Panc1 (cell line): ENCODE results near the gene MED13L. TPM values are rescaled to one million over a fixed set of nuclear protein-coding genes. Genes with fewer than 3 reads are reported as not detected.
A peak's percentile ranks its signal among the peaks of the same experiment; 100 is the strongest.

ENCODE experiments used
- ATAC-seq: fragments of 200-7000 bp; cut with Tn5 transposase; 2 replicates; pipeline ENCODE4 v1.9.1; 2020; ENCODE audit warnings: mild to moderate bottlenecking, moderate library complexity
- BruUV-seq: library from RNA; stranded (reverse); fragments of 400-500 nt; replicated peaks from 2 replicates; lab custom pipeline; 2021; lab: Mats Ljungman, UMichigan
- CTCF ChIA-PET: fragments of 300-600 bp; sonication (Branson Sonifier 250); formaldehyde crosslinking; loops from one replicate; lab custom pipeline; 2022; ENCODE audit warnings: antibody characterized with exemption; lab: Charles Lee
- POLR2A ChIA-PET: fragments of 300-600 bp; sonication (Branson Sonifier 250); formaldehyde crosslinking; loops from one replicate; lab custom pipeline; 2022; ENCODE audit warnings: antibody characterized with exemption; lab: Charles Lee
- DNase-seq: peaks from one replicate; pipeline ENCODE4 v3.0.0-alpha.2; 2010; ENCODE audit warnings: low read depth, low spot score
- H3K27ac ChIP-seq: 2 replicates; pipeline ENCODE4 v1.5.1; 2011; ENCODE audit warnings: mild to moderate bottlenecking, low read length, inconsistent platforms
- H3K27me3 ChIP-seq: fragments of 200-500 bp; sonication (Bioruptor generic); 2 replicates; pipeline ENCODE4 v1.6.0; 2014; ENCODE audit warnings: low read length, inconsistent platforms; ENCODE audit not compliant: control insufficient read depth, insufficient read depth
- H3K36me3 ChIP-seq: fragments of 200-500 bp; sonication (Bioruptor generic); 2 replicates; pipeline ENCODE4 v1.5.1; 2014; ENCODE audit warnings: inconsistent platforms, mild to moderate bottlenecking, low read length, moderate library complexity; ENCODE audit not compliant: control insufficient read depth, insufficient read depth
- H3K4me1 ChIP-seq: 2 replicates; pipeline ENCODE4 v1.5.1; 2011; ENCODE audit warnings: inconsistent platforms, mild to moderate bottlenecking, low read length, moderate library complexity; ENCODE audit not compliant: control insufficient read depth, insufficient read depth
- H3K4me3 ChIP-seq, 2 experiments: 2 replicates each; pipeline ENCODE4 v1.5.1; 2011 to 2012; ENCODE audit warnings: low read depth in 2 of 2, low read length in 2 of 2, mild to moderate bottlenecking in 2 of 2, inconsistent platforms in 1 of 2, moderate library complexity in 1 of 2
- H3K9me3 ChIP-seq: fragments of 200-500 bp; sonication (Bioruptor generic); 2 replicates; pipeline ENCODE4 v1.5.1; 2014; ENCODE audit warnings: low read depth, mild to moderate bottlenecking, inconsistent platforms, low read length, moderate library complexity; ENCODE audit not compliant: control insufficient read depth, insufficient read depth
- CTCF ChIP-seq: fragments of 450-650 bp; IDR thresholded peaks from 2 replicates; pipeline ENCODE4 v1.5.1; 2017; ENCODE audit warnings: mild to moderate bottlenecking
- POLR2AphosphoS5 ChIP-seq: IDR thresholded peaks from 2 replicates; pipeline ENCODE4 v1.6.1; 2012; ENCODE audit warnings: mild to moderate bottlenecking, low read depth, low read length, moderate library complexity
- SIN3A ChIP-seq: IDR thresholded peaks from 2 replicates; pipeline ENCODE4 v1.6.1; 2012; ENCODE audit warnings: low read depth, mild to moderate bottlenecking, low read length, moderate library complexity, borderline replicate concordance; ENCODE audit not compliant: insufficient read depth
- TCF7L2 ChIP-seq: IDR thresholded peaks from 2 replicates; pipeline ENCODE4 v1.6.1; 2011; ENCODE audit warnings: mild to moderate bottlenecking, low read depth, low read length, inconsistent platforms
- in situ Hi-C: cut with HindIII; loops from 2 replicates; pipeline ENCODE4 v1.10.0; 2016; ENCODE audit warnings: low sequenced_read_pairs, low pct_unique_long_range_greater_than_20kb
- intact Hi-C: fragments of 100-400 bp; cut with micrococcal nuclease; formaldehyde crosslinking; loops from one replicate; pipeline ENCODE4 v1.10.0; 2022; ENCODE audit not compliant: unreplicated experiment
- total RNA-seq: library from RNA; stranded (reverse); gene quantifications from one replicate; pipeline ENCODE4 v1.2.1, GENCODE V29; 2021; ENCODE audit not compliant: unreplicated experiment
- TF ChIP-seq, protein P1 (sequence below), 2 experiments: IDR thresholded peaks; 2 replicates each; pipeline ENCODE4 v1.6.1; 2011 to 2012; ENCODE audit warnings: low read depth in 2 of 2, control low read depth in 1 of 2, low read length in 1 of 2, mild to moderate bottlenecking in 1 of 2, moderate library complexity in 1 of 2; ENCODE audit not compliant: insufficient read depth in 1 of 2

Gene MED13L
- total RNA-seq, 1 experiment from 2014 or later: 170 TPM

DNA sequence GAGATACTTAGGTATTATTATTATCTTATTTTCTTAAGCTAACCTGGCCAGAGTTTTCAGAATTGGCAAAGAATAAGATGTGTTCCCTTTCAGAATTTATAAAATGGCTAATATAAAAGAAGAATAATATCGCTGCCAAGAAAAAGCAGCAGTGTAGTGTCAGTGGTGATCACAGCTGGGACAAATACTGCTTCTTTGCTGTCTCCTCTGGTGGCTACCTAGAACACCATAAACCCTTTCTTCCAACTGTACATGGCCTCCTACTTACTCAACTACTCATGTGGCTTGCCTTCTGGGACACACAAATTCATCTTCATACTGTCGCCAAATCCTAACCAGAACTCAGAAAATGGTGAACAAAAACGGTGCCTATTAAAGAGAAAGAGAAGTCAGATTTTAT lies 72.7 kb downstream of the MED13L start:
- no peak overlapping the region for H3K4me3 ChIP-seq
- H3K9me3 ChIP-seq: no peaks in the 10 kb centered on the region
- CTCF ChIA-PET: interaction anchor here (0.7 kb wide), 1 partner anchor 66 kb away, joined by 8 read pairs; no protein-coding TSS in a partner anchor
- no peaks in the 10 kb centered on the region for H3K36me3 ChIP-seq
- BruUV-seq: TSS peak; percentile 19
- TF ChIP-seq CTCF (no peak), TCF7L2 (no peak), POLR2AphosphoS5 (no peak), SIN3A (no peak)
- TF ChIP-seq, protein P1, sequence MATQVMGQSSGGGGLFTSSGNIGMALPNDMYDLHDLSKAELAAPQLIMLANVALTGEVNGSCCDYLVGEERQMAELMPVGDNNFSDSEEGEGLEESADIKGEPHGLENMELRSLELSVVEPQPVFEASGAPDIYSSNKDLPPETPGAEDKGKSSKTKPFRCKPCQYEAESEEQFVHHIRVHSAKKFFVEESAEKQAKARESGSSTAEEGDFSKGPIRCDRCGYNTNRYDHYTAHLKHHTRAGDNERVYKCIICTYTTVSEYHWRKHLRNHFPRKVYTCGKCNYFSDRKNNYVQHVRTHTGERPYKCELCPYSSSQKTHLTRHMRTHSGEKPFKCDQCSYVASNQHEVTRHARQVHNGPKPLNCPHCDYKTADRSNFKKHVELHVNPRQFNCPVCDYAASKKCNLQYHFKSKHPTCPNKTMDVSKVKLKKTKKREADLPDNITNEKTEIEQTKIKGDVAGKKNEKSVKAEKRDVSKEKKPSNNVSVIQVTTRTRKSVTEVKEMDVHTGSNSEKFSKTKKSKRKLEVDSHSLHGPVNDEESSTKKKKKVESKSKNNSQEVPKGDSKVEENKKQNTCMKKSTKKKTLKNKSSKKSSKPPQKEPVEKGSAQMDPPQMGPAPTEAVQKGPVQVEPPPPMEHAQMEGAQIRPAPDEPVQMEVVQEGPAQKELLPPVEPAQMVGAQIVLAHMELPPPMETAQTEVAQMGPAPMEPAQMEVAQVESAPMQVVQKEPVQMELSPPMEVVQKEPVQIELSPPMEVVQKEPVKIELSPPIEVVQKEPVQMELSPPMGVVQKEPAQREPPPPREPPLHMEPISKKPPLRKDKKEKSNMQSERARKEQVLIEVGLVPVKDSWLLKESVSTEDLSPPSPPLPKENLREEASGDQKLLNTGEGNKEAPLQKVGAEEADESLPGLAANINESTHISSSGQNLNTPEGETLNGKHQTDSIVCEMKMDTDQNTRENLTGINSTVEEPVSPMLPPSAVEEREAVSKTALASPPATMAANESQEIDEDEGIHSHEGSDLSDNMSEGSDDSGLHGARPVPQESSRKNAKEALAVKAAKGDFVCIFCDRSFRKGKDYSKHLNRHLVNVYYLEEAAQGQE (IDR thresholded peaks at IDR 0.05; ENCODE audit: insufficient read depth in 1 of 2, low read depth in 2 of 2, low read length in 1 of 2): no peak
- no peak overlapping the region for H3K27ac ChIP-seq
- POLR2A ChIA-PET: interaction anchor here (0.5 kb wide), 1 partner anchor 59 kb away, joined by 3 read pairs; no protein-coding TSS in a partner anchor
- H3K27me3 ChIP-seq: no peaks in the 10 kb centered on the region
- H3K4me1 ChIP-seq: peaks cover 30% of the 10 kb centered on the region
- in situ Hi-C loops (no loop called here), intact Hi-C loops (no loop called here)
- DNase-seq (no peak), ATAC-seq (no peak)

- intact Hi-C loops: no loop called here
Measured at GRCh38 chr12:116204169-116204568, 73.3 kb downstream of the MED13L start.

More at GRCh38 chr12:116204169-116204568, 73.3 kb downstream of the MED13L start:
- ATAC-seq: no peak
- ChIA-PET CTCF (no interaction called here), POLR2A (no interaction called here)
- Histone ChIP-seq H3K4me1 (peaks cover 32% of the 10 kb centered on the region), H3K4me3 (no peak overlapping the region), H3K27ac (no peak overlapping the region), H3K27me3 (no peaks in the 10 kb centered on the region), H3K36me3 (no peaks in the 10 kb centered on the region), H3K9me3 (no peaks in the 10 kb centered on the region)
- no TSS peak for BruUV-seq
- no peak for TF ChIP-seq SIN3A
- no peak for TF ChIP-seq CTCF
- no peak for TF ChIP-seq POLR2AphosphoS5
- TF ChIP-seq, protein P1 (IDR thresholded peaks at IDR 0.05; ENCODE audit: insufficient read depth in 1 of 2, low read depth in 2 of 2, low read length in 1 of 2): no peak
- no peak for TF ChIP-seq TCF7L2
- DNase-seq: no peak
- in situ Hi-C loops: no loop called here
